HG03520 (cell line): ENCODE results near the gene DMRTC2.

Source experiments
- ATAC-seq: cut with Tn5 transposase; IDR thresholded peaks from one replicate; pipeline ENCODE4 v1.9.1; 2021; ENCODE audit warnings: mild to moderate bottlenecking, moderate library complexity; ENCODE audit not compliant: unreplicated experiment

Gene DMRTC2

DNA sequence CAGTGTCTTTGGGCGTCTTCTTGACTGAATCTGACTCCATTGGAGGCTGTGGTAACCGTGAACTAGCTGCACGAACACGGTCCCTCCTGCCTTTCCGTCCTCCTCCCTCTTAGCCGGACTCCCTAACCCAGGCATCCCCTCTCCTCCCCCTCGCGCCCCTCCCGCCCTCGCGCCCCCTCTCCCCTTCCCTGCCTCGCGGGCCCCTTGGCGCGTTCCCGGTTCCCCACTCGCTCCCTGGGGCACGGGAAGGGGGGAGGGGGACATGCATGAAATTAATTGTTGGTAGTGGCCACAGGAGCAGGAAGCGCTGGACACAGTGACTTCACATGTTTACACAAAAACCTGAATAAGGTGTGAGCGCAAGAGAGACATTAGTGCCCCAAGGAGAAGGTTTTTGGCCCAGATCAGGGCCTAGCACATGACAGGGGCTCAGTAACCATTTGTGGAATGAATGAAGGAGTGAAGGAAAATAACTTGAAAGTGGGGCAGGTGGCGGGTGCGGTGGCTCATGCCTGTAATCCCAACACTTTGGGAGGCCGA lies 279 bp downstream of the DMRTC2 start:
- ATAC-seq: no peak

DNA sequence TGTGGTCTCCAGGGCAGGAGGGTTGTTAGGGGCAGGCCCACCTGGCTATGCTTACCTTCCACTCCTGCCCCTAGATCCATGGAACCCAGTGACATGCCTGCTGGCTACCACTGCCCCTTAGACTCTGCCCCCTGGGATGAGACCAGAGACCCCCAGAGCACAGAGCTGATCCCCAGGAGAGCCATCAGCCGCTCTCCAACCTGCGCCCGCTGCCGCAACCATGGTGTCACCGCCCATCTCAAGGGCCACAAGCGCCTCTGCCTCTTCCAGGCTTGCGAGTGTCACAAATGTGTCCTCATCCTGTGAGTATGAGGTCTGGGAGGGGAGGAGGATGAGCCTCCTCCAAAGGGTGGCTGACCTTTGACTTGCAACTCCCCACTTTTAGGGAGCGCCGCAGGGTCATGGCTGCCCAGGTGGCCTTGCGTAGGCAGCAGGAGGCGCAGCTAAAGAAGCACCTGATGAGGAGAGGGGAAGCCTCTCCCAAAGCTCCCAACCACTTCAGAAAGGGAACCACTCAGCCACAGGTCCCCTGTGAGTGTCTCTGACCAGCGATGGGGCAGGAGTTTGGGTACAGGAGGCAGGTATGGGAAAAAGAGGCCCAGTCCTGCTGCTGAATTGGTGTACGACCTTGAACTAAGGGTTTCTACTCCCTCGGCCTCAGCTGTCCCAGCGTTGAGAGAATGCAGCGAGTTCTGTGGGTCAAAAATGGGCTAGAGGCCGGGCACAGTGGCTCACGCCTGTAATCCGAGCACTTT lies 2.7 kb downstream of the DMRTC2 start:
- ATAC-seq: no peak

DNA sequence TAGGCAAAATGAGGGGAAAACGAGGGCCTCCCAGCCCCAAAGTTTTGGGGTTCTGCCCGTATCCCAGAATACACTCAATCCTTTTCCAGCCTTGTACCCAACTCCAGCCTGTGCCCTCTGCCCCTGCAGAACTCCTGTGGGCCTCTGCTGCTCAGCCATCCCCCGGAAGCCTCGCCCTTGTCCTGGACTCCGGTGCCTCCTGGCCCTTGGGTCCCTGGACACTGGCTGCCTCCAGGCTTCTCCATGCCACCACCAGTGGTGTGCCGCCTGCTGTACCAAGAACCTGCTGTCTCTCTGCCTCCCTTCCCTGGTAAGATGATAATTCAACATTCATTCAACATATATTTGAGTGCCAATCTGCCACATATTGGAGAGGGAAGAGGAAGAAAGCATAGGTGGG lies 3.8 kb downstream of the DMRTC2 start:
- ATAC-seq: no peak

DNA sequence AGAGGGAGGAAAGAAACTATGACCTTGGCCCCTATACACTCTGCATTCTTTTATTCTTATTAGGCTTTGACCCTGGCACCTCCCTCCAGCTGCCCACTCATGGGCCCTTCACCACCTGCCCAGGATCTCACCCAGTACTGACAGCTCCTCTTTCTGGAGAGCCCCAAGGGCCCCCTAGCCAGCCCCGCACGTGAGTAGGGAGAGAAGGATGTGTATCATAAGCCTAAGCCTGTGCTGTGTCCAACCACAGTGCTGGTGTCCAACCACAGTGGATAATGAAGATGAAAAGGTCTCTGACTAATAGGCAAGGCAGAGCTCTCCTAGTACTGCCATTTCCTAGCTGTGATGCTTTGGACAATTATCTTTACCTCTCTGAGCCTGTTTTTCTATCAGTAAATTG lies 4.2 kb downstream of the DMRTC2 start:
- no peak for ATAC-seq

DNA sequence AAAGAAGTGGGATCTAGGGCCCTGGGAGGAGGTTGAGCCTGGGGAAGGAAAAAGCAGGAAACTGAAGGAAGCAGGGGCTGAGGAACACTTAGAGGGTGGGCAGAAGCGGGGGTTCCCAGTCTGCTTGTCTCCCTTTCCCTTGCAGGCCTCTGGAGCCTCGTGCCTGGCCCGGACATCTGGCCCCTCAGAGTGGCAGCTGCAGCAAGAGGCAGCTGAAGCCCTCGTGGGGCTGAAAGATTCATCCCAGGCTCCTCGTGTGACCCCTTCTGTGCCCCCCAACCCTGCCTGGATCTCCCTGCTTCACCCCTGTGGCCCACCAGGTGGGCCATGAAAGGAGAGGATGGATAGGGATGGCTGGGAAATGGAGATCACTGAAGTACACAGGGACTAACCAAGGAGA lies 5.5 kb downstream of the DMRTC2 start:
- no peak for ATAC-seq

DNA sequence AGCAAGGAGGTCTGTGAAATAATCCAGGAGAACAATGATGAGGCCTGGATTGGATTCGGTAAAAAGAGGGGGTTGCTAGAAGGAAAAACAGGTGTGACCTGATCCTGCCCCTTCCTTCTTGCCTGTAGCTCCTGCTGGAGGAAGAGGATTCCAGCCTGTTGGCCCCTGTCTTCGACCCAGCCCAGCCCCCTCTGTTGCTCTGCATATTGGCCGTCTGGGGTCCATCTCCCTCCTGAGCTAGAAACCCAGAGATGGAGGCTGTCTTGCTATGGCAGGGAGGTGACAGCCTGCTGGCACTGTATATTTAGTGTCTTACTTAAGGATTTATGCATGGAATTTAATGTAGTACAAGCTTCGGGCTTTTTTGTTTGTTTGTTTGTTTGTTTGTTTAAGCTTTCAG lies 6.6 kb downstream of the DMRTC2 start:
- no peak for ATAC-seq

DNA sequence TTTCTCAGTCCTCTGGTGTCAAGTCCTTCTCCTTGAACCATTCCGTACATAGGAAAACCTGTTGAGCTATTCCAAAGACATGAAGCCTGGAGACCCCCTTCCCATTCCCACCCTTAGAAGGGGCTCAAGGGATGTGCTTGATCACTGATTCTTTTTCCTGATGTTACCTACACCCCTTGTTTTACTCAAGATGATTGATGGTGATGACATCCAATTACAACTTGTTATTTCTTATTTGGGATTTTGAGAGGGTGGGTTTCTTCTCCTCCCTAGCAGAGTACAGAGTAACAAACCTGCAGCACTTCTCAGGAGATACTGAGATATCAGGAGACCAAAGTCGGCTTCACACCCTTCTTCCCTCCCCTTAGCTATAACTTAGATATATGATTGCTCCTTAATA lies 8.5 kb downstream of the DMRTC2 start:
- ATAC-seq: no peak

DNA sequence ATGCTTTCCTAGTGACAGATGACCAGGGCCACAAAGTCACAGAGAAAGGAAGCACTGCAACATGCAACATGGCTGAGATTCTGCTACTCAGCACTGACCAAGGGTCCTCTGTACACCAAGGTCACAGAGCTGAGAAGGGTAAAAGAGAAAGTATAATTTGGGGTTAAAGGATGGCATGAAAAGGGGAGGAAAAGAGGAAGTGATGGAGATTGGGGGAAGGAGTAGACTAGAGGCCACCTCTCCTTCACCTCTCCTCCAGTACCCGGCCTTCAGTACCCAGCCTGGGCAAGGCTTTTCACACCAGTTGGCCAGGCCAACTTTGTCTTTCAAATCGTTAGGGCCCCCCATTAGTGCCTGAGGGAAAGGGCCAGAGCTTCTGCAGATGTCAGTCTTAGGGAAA lies 8.9 kb downstream of the DMRTC2 start:
- no peak for ATAC-seq

DNA sequence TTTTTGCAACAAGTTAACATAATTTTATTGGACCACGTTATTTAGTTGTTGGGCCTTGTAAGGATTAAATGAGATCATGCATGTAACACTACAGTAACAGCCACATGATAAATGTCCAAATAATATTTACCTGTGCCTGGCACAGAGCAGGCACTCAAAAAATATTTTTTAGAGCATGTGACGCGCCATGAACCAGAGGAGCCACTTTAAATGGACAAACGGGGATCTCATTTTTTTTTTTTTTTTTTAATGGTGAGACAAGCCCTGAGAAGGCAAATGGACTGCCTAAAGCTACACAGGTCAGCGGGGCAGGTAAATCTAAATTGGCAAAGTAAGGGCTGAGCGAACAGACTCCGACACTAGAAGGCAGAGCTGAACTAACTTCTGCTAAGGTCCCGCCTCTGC lies 14.4 kb downstream of the DMRTC2 start:
- ATAC-seq: no peak

DNA sequence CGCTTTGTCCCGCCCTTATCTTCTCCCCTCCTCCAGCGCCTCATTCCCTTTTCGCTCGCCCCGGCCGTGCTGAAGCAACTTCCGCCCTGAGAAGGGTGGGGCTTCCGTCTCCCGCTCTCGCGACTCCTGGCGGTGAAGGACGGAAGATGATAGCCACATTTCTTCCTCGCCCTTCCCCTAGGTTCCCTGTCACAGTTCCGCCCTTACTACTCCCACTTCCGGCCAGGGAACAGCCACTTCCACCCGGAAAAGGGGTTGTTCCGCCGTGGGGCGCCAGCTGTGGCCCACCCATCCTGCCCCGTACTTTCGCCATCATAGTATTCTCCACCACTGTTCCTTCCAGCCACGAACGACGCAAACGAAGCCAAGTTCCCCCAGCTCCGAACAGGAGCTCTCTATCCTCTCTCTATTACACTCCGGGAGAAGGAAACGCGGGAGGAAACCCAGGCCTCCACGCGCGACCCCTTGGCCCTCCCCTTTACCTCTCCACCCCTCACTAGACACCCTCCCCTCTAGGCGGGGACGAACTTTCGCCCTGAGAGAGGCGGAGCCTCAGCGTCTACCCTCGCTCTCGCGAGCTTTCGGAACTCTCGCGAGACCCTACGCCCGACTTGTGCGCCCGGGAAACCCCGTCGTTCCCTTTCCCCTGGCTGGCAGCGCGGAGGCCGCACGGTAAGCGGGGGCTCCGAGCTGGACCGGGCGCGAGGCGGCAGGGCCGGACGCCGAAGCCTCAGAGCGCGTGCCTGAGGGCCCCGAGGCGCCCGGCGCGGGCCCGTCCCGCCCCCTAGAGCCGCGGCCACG lies 15.0 kb downstream of the DMRTC2 start, which contains the start of gene RPS19:
TSS of gene RPS19 (plus strand) at position 638 of the 801 bp plus-strand sequence. CDS start 520 bp downstream, outside the sequence.
- ATAC-seq: peak; percentile 74

DNA sequence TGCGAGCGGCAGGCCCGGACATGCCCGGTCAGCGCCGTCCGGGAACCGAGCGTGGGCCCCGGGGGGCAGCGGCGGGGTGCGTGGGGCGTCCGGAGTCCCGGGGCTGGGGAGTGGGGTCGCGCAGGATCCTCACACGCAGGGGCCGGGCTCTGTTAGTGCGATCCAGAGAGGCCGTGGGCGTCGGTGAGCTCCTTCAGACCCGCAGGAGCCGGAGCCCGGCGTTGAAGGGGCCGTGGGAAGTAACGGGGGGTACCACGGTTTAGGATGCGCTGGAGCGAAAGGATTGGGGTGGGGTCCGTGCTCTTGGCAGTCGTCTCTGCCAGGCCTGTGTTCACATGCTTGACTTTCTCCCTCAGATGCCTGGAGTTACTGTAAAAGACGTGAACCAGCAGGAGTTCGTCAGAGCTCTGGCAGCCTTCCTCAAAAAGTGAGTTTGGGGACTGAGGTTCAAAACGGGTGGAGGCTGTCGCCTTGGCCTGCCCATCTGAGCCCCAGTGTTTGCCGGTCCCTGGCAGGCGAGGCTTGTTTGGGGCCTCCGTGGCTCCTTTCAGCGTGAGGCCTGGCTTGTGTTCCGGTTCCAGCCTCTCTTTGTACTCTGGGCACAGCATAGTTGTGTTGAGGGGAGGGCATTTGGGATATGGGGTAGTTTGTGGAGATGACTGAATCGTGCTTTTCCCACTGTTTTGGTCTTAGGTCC lies 15.7 kb downstream of the DMRTC2 start:
- no peak for ATAC-seq

DNA sequence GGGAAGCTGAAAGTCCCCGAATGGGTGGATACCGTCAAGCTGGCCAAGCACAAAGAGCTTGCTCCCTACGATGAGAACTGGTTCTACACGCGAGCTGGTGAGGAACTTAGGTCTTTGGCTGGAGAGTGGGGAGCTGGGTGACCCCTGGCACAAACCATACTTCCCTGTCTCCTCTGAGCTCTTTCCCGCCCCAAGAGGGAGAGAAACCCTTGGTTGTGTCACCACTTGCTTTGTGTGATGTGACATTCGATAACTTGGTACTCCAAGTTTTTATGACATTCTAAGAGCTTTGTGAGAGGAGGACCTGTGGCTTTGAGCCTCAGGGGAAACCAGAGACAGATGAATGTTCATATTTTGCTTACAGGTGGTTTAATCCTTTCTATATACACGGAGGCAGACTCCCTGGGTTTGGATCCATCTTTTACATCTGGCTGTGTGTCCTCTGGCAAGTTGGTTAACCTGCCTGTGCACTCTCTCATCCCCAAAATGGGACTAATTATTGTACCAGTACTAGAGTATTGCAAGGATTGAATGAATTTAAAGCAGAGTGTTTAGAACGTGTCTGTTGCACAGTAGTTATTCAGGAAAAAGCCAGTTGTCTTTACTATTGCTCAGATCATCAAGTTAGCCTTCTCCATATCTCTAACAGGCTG lies 16.4 kb downstream of the DMRTC2 start:
- ATAC-seq: no peak

DNA sequence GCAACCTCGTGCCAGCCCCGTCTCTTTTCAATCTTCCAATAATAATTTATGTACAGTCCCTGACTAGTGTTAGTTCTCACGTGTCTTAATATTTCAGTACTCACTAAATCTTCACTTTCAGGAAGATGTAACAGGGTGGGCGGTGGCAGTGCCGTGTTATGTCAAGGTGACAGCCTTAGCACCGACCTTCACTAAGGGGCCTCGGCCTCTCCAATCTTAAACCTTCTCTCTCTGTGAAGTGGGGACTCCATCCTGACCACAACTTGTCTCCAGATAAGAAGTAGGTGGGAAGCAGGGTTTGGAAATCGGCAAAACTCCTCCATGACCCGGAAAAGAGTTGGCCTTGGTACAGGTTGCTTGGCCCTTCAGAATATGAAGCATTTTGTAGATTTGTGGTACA lies 17.0 kb downstream of the DMRTC2 start:
- no peak for ATAC-seq

DNA sequence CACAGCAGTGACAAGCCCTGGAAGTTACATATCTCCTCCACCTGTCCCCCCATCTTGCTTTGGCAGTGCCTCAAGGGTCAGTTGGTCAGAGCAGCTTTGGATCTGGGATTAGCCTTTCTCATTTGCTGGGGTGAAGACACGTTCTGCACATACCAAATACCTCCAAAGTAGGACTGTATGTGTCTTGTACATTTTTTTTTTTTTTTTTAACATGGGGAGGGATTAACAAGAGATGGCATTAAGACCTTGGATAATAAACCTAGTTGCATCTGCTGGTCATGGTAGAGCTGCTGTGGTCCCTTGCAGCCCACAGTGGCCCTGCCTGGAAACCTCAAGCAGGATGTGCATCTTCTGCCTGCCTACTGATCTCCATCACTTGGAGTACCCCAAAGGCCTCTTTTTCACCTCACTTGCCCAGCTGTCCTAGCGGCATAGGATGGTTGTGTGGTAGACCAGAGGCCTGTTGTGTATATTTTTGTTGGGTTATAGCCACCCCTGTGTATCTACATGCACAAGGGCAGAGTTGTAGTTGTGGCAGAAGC lies 17.7 kb downstream of the DMRTC2 start:
- no peak for ATAC-seq

DNA sequence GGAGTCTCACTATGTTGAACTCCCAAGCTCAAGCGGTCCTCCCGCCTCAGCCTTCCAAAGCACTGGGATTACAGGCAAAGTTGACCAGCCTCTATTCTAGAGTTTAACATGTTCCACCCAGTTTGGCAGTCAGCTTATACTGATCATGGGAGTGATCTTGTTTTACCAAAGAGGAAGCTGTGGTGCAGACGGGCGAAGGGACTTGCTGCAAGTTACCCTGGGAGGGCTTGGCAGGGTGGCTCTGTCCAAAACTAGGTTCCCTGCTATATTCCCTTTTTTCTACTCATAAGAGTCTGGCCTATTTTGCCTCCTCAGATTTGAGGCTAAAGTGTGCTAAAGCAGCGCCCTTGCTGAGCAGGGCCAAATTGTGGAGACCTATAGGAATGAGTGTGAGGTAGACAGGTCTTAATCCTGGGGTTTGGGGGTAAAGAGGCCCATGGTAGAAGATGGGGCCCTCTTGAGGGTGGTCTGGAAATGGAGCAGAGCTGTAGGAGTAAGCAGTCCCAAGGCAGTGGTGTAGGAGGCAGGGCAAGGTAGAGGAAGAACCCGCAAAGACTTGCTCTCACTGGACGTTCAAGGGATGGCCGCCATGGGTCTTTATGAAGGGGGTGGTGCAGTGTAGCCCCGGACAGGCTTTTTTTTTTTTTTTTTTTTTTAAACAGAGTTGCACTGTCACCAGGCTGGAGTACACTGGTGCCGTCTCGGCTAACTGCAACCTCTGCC lies 18.5 kb downstream of the DMRTC2 start:
- ATAC-seq: no peak

DNA sequence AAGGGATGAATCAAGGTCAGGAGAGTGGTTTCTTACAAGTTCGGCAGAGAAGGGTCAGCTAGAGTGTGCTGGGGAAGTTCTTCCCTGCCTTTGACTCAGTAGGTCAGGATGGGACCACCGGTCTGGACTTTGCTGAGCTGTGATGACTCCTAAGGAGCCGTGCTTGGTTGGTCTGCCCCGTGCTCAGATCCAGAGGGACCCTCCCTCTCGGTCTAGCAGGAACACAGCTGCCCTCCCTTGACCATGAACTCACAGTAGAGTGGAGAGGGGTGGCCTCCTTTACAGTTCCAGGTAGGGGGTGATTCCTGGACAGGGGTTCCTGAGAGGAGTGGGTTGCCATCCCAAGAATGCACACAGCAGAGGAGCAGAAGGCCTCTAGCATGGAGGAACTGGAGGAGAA lies 19.5 kb downstream of the DMRTC2 start:
- no peak for ATAC-seq

DNA sequence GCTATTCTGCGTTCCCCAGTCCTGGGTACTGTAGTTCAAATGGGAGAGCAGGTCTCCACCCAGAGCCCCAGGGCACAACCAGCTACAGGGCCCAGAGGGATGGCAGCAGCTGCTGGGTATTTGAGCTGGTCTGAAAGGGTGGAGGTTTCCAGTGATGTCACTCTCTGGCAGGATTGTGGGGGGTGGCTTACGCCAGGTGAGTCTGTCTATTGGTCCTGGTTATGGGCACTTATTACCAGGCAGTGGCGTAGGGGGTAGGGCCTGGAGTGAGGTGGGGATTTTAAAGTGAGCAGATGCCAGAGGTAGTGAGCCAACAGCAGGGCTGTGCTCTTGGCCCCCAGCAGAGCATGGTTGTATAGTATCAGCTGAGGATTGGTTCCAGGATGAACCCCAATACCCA lies 21.4 kb downstream of the DMRTC2 start:
- no peak for ATAC-seq

DNA sequence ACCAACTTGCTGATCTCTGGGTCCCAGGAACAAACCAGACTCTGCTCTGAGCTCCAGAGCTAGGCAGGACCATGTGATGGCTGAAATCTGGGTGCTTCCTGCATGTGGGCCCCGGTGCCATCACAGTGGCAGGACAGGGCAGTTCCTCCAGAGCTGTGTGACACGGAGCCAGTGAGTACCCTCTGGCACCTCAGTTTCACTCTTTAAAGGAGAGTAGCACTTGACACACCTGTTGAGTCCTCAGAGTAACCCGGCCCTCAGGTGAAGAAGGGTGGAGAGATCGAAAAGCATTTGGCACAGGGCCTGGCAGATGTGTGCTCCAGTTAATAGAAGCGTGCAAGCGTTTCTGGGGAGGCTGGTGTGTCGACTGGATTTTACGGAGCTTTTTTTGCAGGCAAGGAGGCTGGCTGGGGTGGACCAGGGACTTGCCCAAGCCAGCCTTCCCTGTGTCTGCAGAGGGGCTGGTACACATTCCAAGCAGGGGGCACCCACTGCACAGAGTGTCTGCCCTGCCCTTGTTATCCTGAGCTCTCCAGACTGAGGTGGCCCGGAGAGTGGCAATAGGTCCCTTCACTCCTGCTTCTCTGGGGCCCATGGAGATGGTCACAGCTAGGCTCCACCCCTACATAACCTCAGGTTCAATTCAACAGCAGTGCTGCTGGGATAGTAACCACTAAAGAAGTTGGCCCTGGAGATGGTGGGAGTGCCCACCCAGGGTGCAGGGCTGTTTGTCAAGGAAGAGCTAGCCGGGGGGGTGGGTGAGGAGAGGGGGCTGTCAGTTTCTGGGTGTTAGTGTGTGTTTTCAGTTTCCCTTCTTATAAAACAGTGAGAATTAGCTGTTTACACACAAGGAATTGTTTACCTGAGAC lies 23.5 kb downstream of the DMRTC2 start:
- no peak for ATAC-seq

DNA sequence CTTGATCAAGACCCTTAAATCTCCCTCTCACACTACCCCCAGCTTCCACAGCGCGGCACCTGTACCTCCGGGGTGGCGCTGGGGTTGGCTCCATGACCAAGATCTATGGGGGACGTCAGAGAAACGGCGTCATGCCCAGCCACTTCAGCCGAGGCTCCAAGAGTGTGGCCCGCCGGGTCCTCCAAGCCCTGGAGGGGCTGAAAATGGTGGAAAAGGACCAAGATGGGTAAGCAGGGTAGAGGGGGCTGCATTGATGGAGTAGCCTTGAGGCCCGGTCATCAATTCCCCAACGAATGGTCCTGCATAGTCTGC lies 24.1 kb downstream of the DMRTC2 start:
- no peak for ATAC-seq
